HEK293 (cell line): ENCODE measurements around the gene WDR91.
A peak's percentile ranks its signal among the peaks of the same experiment; 100 is the strongest.
"Not testable (repeated sequence)": the region's sequence is repeated elsewhere in the genome, so short reads cannot be mapped to it uniquely, and the experiment has no call there.

Experiments used
- CTCF ChIA-PET: fragments of 350-600 bp; formaldehyde crosslinking; extraction: SDS; loops from one replicate; lab custom pipeline; 2021; ENCODE audit warnings: antibody characterized with exemption; lab: Yijun Ruan, JAX
- POLR2A ChIA-PET: fragments of 300-600 bp; formaldehyde crosslinking; extraction: SDS; loops from one replicate; lab custom pipeline; 2020; ENCODE audit warnings: antibody characterized with exemption, inconsistent platforms; lab: Yijun Ruan, JAX
- H3K27ac ChIP-seq: fragments of 200-500 bp; sonication (Bioruptor generic); 2 replicates; pipeline ENCODE4 v1.5.1; 2014; ENCODE audit warnings: low read depth, low read length, control low read depth, inconsistent platforms; ENCODE audit errors: extremely low read depth
- H3K36me3 ChIP-seq, 2 experiments: fragments of 200-500 bp in 1 of 2; sonication (Bioruptor generic) in 1 of 2; 1 replicate in 1 of 2; 2 replicates in 1 of 2; pipeline ENCODE4 v1.5.1; 2014 to 2017; ENCODE audit warnings: inconsistent platforms in 2 of 2, low read length in 2 of 2; ENCODE audit not compliant: control insufficient read depth in 2 of 2, insufficient read depth in 1 of 2
- H3K4me1 ChIP-seq: fragments of 200-500 bp; sonication (Bioruptor generic); 2 replicates; pipeline ENCODE4 v1.5.1; 2014; ENCODE audit warnings: mild to moderate bottlenecking, low read length, inconsistent platforms; ENCODE audit not compliant: control insufficient read depth, insufficient read depth
- H3K4me3 ChIP-seq: 2 replicates; pipeline ENCODE4 v1.5.1; 2011; ENCODE audit warnings: low read depth, mild to moderate bottlenecking, control low read depth, low read length, moderate library complexity
- H3K9me3 ChIP-seq: fragments of 200-500 bp; sonication (Bioruptor generic); 2 replicates; pipeline ENCODE4 v1.5.1; 2014; ENCODE audit warnings: low read depth, low read length, inconsistent platforms; ENCODE audit not compliant: control insufficient read depth, insufficient read depth
- IKZF3 ChIP-seq: fragments of 450-650 bp; IDR thresholded peaks from 2 replicates; pipeline ENCODE4 v1.5.0; 2018; ENCODE audit warnings: missing biosample characterization, mild to moderate bottlenecking, missing genetic modification characterization, moderate library complexity
- KLF1 ChIP-seq: fragments of 450-650 bp; formaldehyde crosslinking; IDR thresholded peaks from 2 replicates; pipeline ENCODE4 v1.5.1; 2016; ENCODE audit warnings: missing biosample characterization, missing genetic modification characterization
- KLF9 ChIP-seq: fragments of 450-650 bp; formaldehyde crosslinking; IDR thresholded peaks from 2 replicates; pipeline ENCODE4 v1.5.1; 2016; ENCODE audit warnings: missing biosample characterization, missing genetic modification characterization, low read depth
- REPIN1 ChIP-seq: fragments of 450-650 bp; formaldehyde crosslinking; IDR thresholded peaks from 2 replicates; pipeline ENCODE4 v1.5.1; 2017; ENCODE audit warnings: missing biosample characterization, missing genetic modification characterization, low read depth
- ZBTB7A ChIP-seq: fragments of 450-650 bp; formaldehyde crosslinking; IDR thresholded peaks from 2 replicates; pipeline ENCODE4 v1.5.1; 2016; ENCODE audit warnings: low read depth, missing biosample characterization, missing genetic modification characterization
- ZFP41 ChIP-seq: fragments of 450-650 bp; formaldehyde crosslinking; IDR thresholded peaks from 2 replicates; pipeline ENCODE4 v1.5.1; 2016; ENCODE audit warnings: missing biosample characterization, missing genetic modification characterization, borderline replicate concordance
- ZNF335 ChIP-seq: fragments of 450-650 bp; formaldehyde crosslinking; conservative IDR thresholded peaks from 2 replicates; pipeline ENCODE4 v1.5.1; 2016; ENCODE audit warnings: missing biosample characterization, missing genetic modification characterization
- ZNF391 ChIP-seq: fragments of 450-650 bp; formaldehyde crosslinking; IDR thresholded peaks from 2 replicates; pipeline ENCODE4 v1.5.1; 2016; ENCODE audit warnings: low read depth, missing biosample characterization, missing genetic modification characterization, borderline replicate concordance
- ZNF423 ChIP-seq: fragments of 450-650 bp; formaldehyde crosslinking; IDR thresholded peaks from 2 replicates; pipeline ENCODE4 v1.5.1; 2016; ENCODE audit warnings: missing biosample characterization, missing genetic modification characterization
- ZNF510 ChIP-seq: fragments of 450-650 bp; formaldehyde crosslinking; IDR thresholded peaks from 2 replicates; pipeline ENCODE4 v1.5.1; 2018; ENCODE audit warnings: mild to moderate bottlenecking, missing genetic modification characterization, missing biosample characterization; ENCODE audit not compliant: insufficient replicate concordance
- ZNF560 ChIP-seq: fragments of 450-650 bp; formaldehyde crosslinking; IDR thresholded peaks from 2 replicates; pipeline ENCODE4 v1.5.1; 2017; ENCODE audit warnings: missing biosample characterization, missing genetic modification characterization, borderline replicate concordance
- TF ChIP-seq, protein P1 (sequence below): fragments of 450-650 bp; formaldehyde crosslinking; IDR thresholded peaks from 2 replicates; pipeline ENCODE4 v1.5.1; 2016; ENCODE audit warnings: missing biosample characterization, missing genetic modification characterization
- TF ChIP-seq, protein P2 (sequence below): fragments of 450-650 bp; formaldehyde crosslinking; IDR thresholded peaks from 2 replicates; pipeline ENCODE4 v1.5.1; 2016; ENCODE audit warnings: missing biosample characterization, missing genetic modification characterization

WDR91 gene

DNA sequence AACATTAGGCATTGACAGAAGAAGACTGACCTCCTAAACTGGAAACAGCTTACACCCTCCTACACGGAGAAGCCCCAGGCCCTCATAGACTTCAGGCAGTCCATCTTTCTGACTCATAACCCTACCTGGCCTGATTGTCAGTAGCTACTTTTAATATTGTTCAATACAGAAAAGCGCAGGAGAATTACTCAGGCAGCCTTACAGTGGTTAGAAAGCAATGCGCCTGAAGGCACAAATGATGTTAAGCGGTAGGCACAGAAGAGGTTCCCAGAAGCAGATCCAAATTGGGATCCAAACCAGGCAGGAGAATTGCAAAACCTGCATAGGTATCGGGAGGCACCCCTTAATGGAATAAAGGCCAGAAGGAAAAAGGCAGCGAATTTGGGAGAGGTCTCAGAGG, 35.4 kb downstream of the WDR91 start (continued):
- TF ChIP-seq, protein P1, sequence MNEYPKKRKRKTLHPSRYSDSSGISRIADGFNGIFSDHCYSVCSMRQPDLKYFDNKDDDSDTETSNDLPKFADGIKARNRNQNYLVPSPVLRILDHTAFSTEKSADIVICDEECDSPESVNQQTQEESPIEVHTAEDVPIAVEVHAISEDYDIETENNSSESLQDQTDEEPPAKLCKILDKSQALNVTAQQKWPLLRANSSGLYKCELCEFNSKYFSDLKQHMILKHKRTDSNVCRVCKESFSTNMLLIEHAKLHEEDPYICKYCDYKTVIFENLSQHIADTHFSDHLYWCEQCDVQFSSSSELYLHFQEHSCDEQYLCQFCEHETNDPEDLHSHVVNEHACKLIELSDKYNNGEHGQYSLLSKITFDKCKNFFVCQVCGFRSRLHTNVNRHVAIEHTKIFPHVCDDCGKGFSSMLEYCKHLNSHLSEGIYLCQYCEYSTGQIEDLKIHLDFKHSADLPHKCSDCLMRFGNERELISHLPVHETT (tag by site-specific recombination) = no peak
- no peak for TF ChIP-seq KLF1
- no peak for TF ChIP-seq ZNF560

DNA sequence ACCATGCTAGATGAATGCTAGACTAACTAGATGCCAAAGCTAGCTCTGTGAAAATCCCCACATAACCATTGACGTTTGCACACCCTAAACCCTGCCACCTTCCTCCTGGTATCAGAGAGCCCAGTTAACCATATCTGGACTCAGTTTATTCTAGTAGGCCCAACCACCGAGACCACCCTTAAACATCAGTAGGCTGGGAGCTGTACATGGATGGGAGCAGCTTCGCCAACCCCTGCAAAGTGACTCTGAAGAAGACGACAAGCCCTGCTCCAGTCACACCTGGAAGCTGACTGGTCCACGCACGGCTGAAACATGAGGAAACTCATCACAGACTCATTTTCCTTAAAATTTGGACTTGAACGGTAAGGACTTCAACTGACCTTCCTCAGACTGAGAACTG, 36.4 kb downstream of the WDR91 start:
- no peak overlapping the region for H3K27ac ChIP-seq
- no peaks in the 10 kb centered on the region for H3K36me3 ChIP-seq
- H3K9me3 ChIP-seq = no peaks in the 10 kb centered on the region
- no peaks in the 10 kb centered on the region for H3K4me1 ChIP-seq
- H3K4me3 ChIP-seq = no peak overlapping the region
- CTCF ChIA-PET = no interaction called here
- TF ChIP-seq ZFP41 (tag by site-specific recombination) (no peak), ZNF391 (tag by site-specific recombination) (no peak), KLF9 (tag by site-specific recombination) (no peak), ZBTB7A (tag by site-specific recombination) (no peak)
- POLR2A ChIA-PET = no interaction called here

DNA sequence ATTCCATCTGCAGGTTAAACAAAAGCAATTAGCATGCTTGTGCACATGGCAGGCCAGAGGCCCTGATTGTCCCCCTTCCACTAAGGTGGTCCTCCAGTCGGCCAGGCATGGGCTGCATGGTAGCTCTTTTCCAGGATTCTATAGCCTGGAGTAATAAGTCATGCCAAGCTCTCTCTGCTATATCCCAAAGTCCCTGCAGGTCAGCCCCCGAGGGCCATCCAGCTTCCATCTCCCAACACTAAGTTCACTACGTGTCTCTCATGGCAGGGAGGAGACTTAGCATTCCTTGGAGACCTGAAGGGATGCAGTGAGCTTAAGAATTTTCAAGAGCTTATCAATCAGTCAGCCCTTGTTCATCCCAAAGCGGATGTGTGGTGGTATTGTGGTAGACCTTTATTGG, 37.4 kb downstream of the WDR91 start:
- ChIA-PET POLR2A (interaction anchor here (1.3 kb wide), 1 partner anchor 9 kb away, joined by 4 read pairs; no protein-coding TSS in a partner anchor), CTCF (interaction anchor here (0.7 to 0.8 kb wide), 2 partner anchors 54 to 485 kb away, joined by 4 to 6 read pairs; no protein-coding TSS in a partner anchor)
- not testable (repeated sequence) for H3K27ac ChIP-seq, H3K36me3 ChIP-seq, H3K4me1 ChIP-seq, H3K9me3 ChIP-seq, H3K4me3 ChIP-seq

DNA sequence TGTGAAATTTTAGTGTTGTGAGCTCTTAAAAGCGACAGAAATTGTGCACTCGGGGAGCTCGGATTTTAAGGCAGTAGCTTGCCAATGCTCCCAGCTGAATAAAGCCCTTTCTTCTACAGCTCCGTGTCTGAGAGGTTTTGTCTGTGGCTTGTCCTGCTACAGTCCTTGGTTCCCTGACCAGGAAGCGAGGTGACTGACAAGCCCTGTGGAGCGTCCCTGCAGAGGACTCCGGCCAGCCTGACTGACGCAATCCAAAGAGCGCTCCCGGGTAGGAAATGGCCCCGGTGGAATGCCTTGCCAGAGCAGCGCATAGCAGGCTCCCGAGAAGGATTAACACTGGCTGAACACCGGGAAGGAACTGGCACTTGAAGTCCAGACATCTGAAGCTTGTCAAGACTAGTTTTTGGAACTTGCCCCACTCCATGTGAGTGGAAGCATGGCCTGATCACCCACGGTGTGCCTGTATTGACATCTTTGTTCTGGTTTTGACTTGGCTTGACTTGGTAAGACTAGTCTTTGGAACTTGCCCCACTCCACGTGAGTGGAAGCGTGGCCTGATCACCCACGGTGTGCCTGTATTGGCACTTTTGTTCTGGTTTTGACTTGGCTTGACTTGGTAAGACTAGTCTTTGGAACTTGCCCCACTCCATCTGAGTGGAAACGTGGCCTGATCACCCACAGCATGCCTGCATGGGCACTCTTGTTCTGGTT, 39.6 kb downstream of the WDR91 start:
- ChIA-PET POLR2A (interaction anchor here (1.2 kb wide), 1 partner anchor 525 kb away, joined by 3 read pairs; the partner anchor contains the start of gene BPGM), CTCF (interaction anchor here (0.7 to 1.3 kb wide), 2 partner anchors 79 to 447 kb away, joined by 3 to 4 read pairs; no protein-coding TSS in a partner anchor)
- H3K4me3 ChIP-seq, H3K9me3 ChIP-seq, H3K27ac ChIP-seq, H3K4me1 ChIP-seq: not testable (repeated sequence)
- H3K36me3 ChIP-seq = peaks cover 0 to 24% of the 10 kb centered on the region in 2 experiments; a peak in 1 of 3 replicates

DNA sequence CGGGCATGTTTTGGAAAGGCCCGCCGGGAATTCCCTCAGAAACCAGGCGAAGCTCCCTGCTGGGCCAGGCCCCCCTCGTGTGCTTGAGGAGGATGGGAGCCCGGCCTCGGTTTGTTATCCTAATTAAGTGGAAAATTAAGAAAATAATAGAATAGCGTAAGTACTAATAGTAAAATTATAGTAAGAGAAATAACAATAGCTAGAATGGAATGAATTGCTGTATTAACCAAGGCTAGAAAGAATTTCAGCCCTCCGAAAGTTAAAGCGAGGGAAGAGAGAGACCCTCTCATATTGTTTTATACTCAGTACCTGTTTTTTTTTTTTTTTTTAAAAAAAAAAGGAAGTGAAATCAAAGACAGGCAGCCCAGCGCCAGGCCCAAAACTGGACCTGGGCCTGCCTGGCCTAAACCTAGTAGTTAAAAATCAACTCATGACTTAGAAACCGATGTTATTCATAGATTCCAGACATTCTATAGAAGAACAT, 40.3 kb downstream of the WDR91 start:
- peak overlapping the region; percentile 83 for H3K4me3 ChIP-seq
- H3K27ac ChIP-seq = peak overlapping the region; percentile 89
- not testable (repeated sequence) for H3K9me3 ChIP-seq, H3K4me1 ChIP-seq
- CTCF ChIA-PET = interaction anchor here (0.6 to 2.5 kb wide), 7 partner anchors 8 to 545 kb away, joined by 3 to 11 read pairs (median 4); partner anchors contain the start of gene AGBL3
- H3K36me3 ChIP-seq = peaks cover 0 to 31% of the 10 kb centered on the region in 2 experiments; a peak in 1 of 3 replicates
- POLR2A ChIA-PET = interaction anchor here (0.9 to 2.0 kb wide), 5 partner anchors 10 to 525 kb away, joined by 3 to 8 read pairs (median 3); partner anchors contain the start of genes BPGM and WDR91
- TF ChIP-seq IKZF3 (tag by site-specific recombination) = peak; percentile 59; the same call in 1 of the 2 replicates
- peak; percentile 31 for TF ChIP-seq ZNF510 (tag by site-specific recombination)
- TF ChIP-seq REPIN1 (tag by site-specific recombination) = 0 out of 2 replicates have a peak, but pooled peaks have one; percentile 15
- TF ChIP-seq ZNF335 = peak; percentile 22; the same call in 1 of the 2 replicates
- TF ChIP-seq ZNF423 (tag by site-specific recombination) = 0 out of 2 replicates have a peak, but pooled peaks have one; percentile 0
- TF ChIP-seq, protein P2, sequence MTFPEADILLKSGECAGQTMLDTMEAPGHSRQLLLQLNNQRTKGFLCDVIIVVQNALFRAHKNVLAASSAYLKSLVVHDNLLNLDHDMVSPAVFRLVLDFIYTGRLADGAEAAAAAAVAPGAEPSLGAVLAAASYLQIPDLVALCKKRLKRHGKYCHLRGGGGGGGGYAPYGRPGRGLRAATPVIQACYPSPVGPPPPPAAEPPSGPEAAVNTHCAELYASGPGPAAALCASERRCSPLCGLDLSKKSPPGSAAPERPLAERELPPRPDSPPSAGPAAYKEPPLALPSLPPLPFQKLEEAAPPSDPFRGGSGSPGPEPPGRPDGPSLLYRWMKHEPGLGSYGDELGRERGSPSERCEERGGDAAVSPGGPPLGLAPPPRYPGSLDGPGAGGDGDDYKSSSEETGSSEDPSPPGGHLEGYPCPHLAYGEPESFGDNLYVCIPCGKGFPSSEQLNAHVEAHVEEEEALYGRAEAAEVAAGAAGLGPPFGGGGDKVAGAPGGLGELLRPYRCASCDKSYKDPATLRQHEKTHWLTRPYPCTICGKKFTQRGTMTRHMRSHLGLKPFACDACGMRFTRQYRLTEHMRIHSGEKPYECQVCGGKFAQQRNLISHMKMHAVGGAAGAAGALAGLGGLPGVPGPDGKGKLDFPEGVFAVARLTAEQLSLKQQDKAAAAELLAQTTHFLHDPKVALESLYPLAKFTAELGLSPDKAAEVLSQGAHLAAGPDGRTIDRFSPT (tag by site-specific recombination) = peak; percentile 32; the same call in 1 of the 2 replicates
- TF ChIP-seq, all 188 proteins: peak for 6; not testable (repeated sequence) for 182
